Fibroblast of mammary gland (primary cell): ENCODE measurements around the gene TRAF3.
A peak's percentile ranks its signal among the peaks of the same experiment; 100 is the strongest.
"Not testable (repeated sequence)": the region's sequence is repeated elsewhere in the genome, so short reads cannot be mapped to it uniquely, and the experiment has no call there.

Experiments used
- DNase-seq: peaks from one replicate; pipeline ENCODE4 v3.0.0-alpha.2; 2010; ENCODE audit warnings: low read depth
- H3K4me3 ChIP-seq: 2 replicates; pipeline ENCODE4 v1.5.1; 2011; ENCODE audit warnings: low read depth, mild to moderate bottlenecking, low read length, moderate library complexity; ENCODE audit not compliant: control insufficient read depth
- TF ChIP-seq, protein P1 (sequence below): conservative IDR thresholded peaks from 2 replicates; pipeline ENCODE4 v1.5.1; 2011; ENCODE audit warnings: low read depth, low read length, inconsistent platforms; ENCODE audit not compliant: control insufficient read depth, insufficient read depth

TRAF3 gene

DNA sequence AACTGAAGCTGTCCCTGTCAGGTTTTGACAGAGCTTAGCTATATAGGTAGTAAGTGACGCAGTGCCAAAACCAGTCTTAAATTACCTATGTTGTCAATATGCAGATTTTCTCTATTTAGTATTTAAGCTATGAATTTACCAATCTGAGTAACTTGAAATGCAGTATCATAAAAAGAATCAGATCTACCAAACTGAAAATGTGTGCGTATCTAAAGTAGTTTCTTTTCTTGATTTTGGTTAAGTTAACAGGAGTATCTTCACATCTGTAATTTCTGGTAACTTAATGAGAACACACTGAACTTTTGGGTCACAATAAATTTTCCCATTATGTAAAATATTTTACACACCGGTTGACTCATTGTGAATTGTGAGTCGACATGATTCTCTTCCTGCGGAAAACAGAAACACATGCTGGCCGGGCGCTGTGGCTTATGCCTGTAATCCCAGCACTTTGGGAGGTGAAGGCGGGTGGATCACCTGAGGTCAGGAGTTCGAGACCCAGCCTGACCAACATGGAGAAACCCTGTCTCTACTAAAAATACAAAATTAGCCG is 45.1 kb downstream of the TRAF3 start:
- DNase-seq, result peak; percentile 64
- TF ChIP-seq, protein P1, sequence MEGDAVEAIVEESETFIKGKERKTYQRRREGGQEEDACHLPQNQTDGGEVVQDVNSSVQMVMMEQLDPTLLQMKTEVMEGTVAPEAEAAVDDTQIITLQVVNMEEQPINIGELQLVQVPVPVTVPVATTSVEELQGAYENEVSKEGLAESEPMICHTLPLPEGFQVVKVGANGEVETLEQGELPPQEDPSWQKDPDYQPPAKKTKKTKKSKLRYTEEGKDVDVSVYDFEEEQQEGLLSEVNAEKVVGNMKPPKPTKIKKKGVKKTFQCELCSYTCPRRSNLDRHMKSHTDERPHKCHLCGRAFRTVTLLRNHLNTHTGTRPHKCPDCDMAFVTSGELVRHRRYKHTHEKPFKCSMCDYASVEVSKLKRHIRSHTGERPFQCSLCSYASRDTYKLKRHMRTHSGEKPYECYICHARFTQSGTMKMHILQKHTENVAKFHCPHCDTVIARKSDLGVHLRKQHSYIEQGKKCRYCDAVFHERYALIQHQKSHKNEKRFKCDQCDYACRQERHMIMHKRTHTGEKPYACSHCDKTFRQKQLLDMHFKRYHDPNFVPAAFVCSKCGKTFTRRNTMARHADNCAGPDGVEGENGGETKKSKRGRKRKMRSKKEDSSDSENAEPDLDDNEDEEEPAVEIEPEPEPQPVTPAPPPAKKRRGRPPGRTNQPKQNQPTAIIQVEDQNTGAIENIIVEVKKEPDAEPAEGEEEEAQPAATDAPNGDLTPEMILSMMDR, result no peak

GRCh38 chr14:102822887-102823286 is 45.6 kb downstream of the TRAF3 start:
- not testable (repeated sequence) for DNase-seq, H3K4me3 ChIP-seq

More for the DNA sequence above, 45.1 kb downstream of the TRAF3 start:
- H3K4me3 ChIP-seq, result no peak overlapping the region

- no peak for DNase-seq
- TF ChIP-seq, protein P1, result no peak
- no peak overlapping the region for H3K4me3 ChIP-seq
These were observed 46.3 kb downstream of the TRAF3 start for GRCh38 chr14:102823546-102823945.

- TF ChIP-seq, protein P1, result no peak
- no peak overlapping the region for H3K4me3 ChIP-seq
- DNase-seq, result peak; percentile 79
These were observed 47.6 kb downstream of the TRAF3 start for GRCh38 chr14:102824832-102825231.

DNA sequence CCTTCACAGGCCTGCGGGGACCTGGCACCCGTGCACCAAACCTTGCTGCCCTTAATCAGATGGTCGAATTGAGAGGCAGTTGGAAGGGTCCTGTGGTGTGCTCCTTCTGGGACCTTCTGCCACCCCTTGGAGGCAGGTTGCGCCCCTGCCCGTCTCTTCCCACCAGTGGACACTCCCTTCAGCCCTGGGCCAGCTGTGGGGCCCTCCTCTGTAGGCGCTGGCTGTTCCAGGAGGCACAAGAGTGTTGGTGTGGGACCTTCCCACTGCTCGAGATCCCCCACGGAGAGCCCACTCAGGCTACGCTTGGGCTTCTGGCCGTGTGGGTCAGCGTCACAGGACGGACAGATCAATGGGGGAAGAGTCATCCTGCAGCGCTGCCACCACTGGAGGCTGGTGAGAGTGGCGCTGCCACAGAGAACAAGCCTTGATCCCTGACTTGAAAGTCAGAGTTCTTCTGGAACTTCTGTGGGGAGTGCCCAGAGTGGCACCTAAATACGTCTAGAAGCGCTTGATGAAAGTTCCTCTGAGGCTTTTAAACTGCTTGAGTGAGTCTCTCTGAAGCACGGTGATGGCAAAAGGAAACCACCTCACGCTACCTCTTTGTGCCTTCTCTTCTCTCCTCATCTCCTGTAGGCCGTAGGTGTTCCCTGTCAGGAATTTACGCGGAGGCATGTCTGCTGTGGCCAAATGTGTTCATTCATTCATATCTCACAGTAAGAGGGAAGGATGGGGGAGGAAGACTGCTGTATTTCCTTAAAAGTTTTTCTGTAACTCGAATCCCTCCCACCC is 48.3 kb downstream of the TRAF3 start:
- no peak for DNase-seq
- H3K4me3 ChIP-seq, result no peak overlapping the region
- TF ChIP-seq, protein P1, result no peak

GRCh38 chr14:102826161-102826560 is 48.9 kb downstream of the TRAF3 start:
- TF ChIP-seq, protein P1, result no peak
- DNase-seq, result no peak
- H3K4me3 ChIP-seq, result no peak overlapping the region
